ENCODE results near the gene FEN1.

Gene FEN1

GRCh38 chr11:61762223-61762615, 30.5 kb upstream of the FEN1 start:
- no peak for DNase-seq (ENCODE audit: low read depth, low spot score)
- CTCF ChIA-PET: interaction anchor here (1.0 to 12.8 kb wide), 3 partner anchors 9 to 29 kb away, joined by 3 to 97 read pairs (median 4); no protein-coding TSS in a partner anchor
- H3K4me3 ChIP-seq (ENCODE audit: low read depth, low read length): no peak overlapping the region
- POLR2A ChIA-PET: no interaction called here
- TF ChIP-seq CTCF (IDR thresholded peaks at IDR 0.05; ENCODE audit: insufficient read depth, low read length, missing control alignments): no peak

- TF ChIP-seq CTCF (IDR thresholded peaks at IDR 0.05; ENCODE audit: insufficient read depth, low read length, missing control alignments): no peak
- ChIA-PET CTCF (interaction anchor here (1.0 to 12.8 kb wide), 3 partner anchors 9 to 14 kb away, joined by 3 to 97 read pairs (median 14); no protein-coding TSS in a partner anchor), POLR2A (no interaction called here)
- no peak for DNase-seq (ENCODE audit: low read depth, low spot score)
- no peak overlapping the region for H3K4me3 ChIP-seq (ENCODE audit: low read depth, low read length)
Measured at GRCh38 chr11:61762798-61763197, 29.9 kb upstream of the FEN1 start.

- ChIA-PET CTCF (interaction anchor here (0.9 to 12.8 kb wide), 8 partner anchors 8 to 342 kb away, joined by 3 to 97 read pairs (median 6); partner anchors contain the start of gene MYRF), POLR2A (no interaction called here)
- no peak for TF ChIP-seq CTCF (IDR thresholded peaks at IDR 0.05; ENCODE audit: insufficient read depth, low read length, missing control alignments)
- no peak overlapping the region for H3K4me3 ChIP-seq (ENCODE audit: low read depth, low read length)
- DNase-seq (ENCODE audit: low read depth, low spot score): no peak
Measured at GRCh38 chr11:61763930-61764605, 28.6 kb upstream of the FEN1 start.

- no peak for TF ChIP-seq CTCF (IDR thresholded peaks at IDR 0.05; ENCODE audit: insufficient read depth, low read length, missing control alignments)
- CTCF ChIA-PET: interaction anchor here (0.8 to 12.8 kb wide), 10 partner anchors 9 to 343 kb away, joined by 3 to 97 read pairs (median 4); partner anchors contain the start of gene MYRF
- POLR2A ChIA-PET: no interaction called here
Measured at GRCh38 chr11:61764606-61765260, 28.0 kb upstream of the FEN1 start.

GRCh38 chr11:61765550-61766253, 27.0 kb upstream of the FEN1 start:
- CTCF ChIA-PET: interaction anchor here (0.8 to 12.8 kb wide), 8 partner anchors 10 to 342 kb away, joined by 3 to 97 read pairs (median 6); partner anchors contain the start of gene MYRF

More at GRCh38 chr11:61764606-61765260, 28.0 kb upstream of the FEN1 start:
- no peak for DNase-seq (ENCODE audit: low read depth, low spot score)
- H3K4me3 ChIP-seq (ENCODE audit: low read depth, low read length): no peak overlapping the region

More at GRCh38 chr11:61765550-61766253, 27.0 kb upstream of the FEN1 start:
- POLR2A ChIA-PET: no interaction called here
- no peak overlapping the region for H3K4me3 ChIP-seq (ENCODE audit: low read depth, low read length)
- TF ChIP-seq CTCF (IDR thresholded peaks at IDR 0.05; ENCODE audit: insufficient read depth, low read length, missing control alignments): no peak
- DNase-seq (ENCODE audit: low read depth, low spot score): no peak
